Calu3 (cell line): ENCODE measurements around the gene LOXL1. TPM values are rescaled to one million over a fixed set of nuclear protein-coding genes. Genes with fewer than 3 reads are reported as not detected.

ENCODE experiments used
- BruUV-seq: library from RNA; stranded (reverse); fragments of 400-500 nt; replicated peaks from 2 replicates; lab custom pipeline; 2021; lab: Mats Ljungman, UMichigan
- CTCF ChIA-PET: fragments of 300-600 bp; sonication (Branson Sonifier 250); formaldehyde crosslinking; loops from one replicate; lab custom pipeline; 2022; ENCODE audit warnings: antibody characterized with exemption; lab: Charles Lee
- DNase-seq: peaks from one replicate; pipeline ENCODE4 v3.0.0; 2022
- H3K27ac Mint-ChIP-seq: one replicate; pipeline ENCODE4 v1.8.0; 2022; ENCODE audit warnings: mixed read lengths; ENCODE audit not compliant: unreplicated experiment
- H3K27me3 Mint-ChIP-seq: one replicate; pipeline ENCODE4 v1.8.0; 2022; ENCODE audit warnings: mixed read lengths; ENCODE audit not compliant: unreplicated experiment
- H3K36me3 Mint-ChIP-seq: one replicate; pipeline ENCODE4 v1.8.0; 2022; ENCODE audit warnings: mild to moderate bottlenecking, moderate library complexity, mixed read lengths; ENCODE audit not compliant: insufficient read depth, unreplicated experiment
- H3K4me1 Mint-ChIP-seq: one replicate; pipeline ENCODE4 v1.8.0; 2022; ENCODE audit warnings: mild to moderate bottlenecking, low read depth, mixed read lengths; ENCODE audit not compliant: unreplicated experiment
- H3K4me3 Mint-ChIP-seq: one replicate; pipeline ENCODE4 v1.8.0; 2022; ENCODE audit warnings: mild to moderate bottlenecking, low read depth, moderate library complexity, mixed read lengths; ENCODE audit not compliant: unreplicated experiment
- H3K9me3 Mint-ChIP-seq: one replicate; pipeline ENCODE4 v1.8.0; 2022; ENCODE audit warnings: low read depth, mixed read lengths; ENCODE audit not compliant: unreplicated experiment
- CTCF ChIP-seq: fragments of 200-600 bp; IDR thresholded peaks from one replicate; pipeline ENCODE4 v1.8.0; 2022; ENCODE audit warnings: antibody characterized with exemption; ENCODE audit not compliant: unreplicated experiment
- intact Hi-C: fragments of 100-400 bp; cut with micrococcal nuclease; formaldehyde crosslinking; loops from one replicate; pipeline ENCODE4 v1.10.0; 2022; ENCODE audit not compliant: unreplicated experiment
- total RNA-seq: library from RNA; stranded (reverse); gene quantifications from 2 replicates; pipeline ENCODE4 v1.2.3, GENCODE V29; 2022

LOXL1 gene
- total RNA-seq, 1 experiment from 2014 or later, result 2.1 TPM

DNA sequence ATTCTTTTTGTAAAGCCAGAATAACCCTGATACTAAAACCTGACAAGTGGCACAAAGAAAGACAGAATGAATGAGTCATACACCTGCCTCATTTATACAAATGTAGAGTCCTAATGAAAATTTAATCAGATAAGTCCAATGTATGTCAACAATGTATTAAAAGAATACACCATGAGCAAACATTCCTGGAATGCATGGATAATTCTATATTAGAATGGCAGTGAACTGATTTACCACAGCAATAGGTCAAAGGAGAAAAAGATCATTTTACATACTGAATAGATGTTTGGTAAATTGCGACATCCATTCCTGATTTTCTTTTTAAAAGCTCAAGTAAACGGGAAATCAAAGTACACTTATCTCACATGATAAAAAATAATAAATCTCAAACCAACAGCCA, 11.2 kb upstream of the LOXL1 start:
- Mint-ChIP-seq H3K36me3 (no peaks in the 10 kb centered on the region), H3K27ac (no peak overlapping the region), H3K4me3 (no peak overlapping the region), H3K4me1 (peaks cover 11% of the 10 kb centered on the region), H3K27me3 (peaks cover 54% of the 10 kb centered on the region), H3K9me3 (peaks cover 5% of the 10 kb centered on the region)
- no peak for DNase-seq
- intact Hi-C loops, result no loop called here
- CTCF ChIA-PET, result no interaction called here
- BruUV-seq, result no TSS peak
- TF ChIP-seq CTCF, result no peak

DNA sequence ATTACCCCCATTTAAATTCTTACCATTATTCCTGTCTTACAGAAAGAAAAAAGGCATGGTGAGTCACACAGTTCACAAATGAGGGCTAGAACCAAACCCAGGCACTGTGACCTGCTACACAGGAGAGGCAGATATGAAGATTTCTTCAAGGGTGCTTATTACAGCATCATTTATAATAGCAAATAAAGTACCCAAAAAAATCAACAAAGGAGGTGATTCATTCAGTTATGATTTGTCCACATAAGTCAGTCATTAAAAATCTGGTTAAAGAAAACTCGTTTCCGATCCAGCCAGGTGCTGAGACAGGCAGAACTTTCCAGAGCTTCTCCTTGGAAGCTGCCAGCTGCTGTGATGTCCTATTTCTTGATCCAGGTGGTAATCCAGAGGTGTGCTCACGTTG, 7.5 kb upstream of the LOXL1 start:
- CTCF ChIA-PET, result no interaction called here
- DNase-seq, result no peak

GRCh38 chr15:73919706-73920105, 6.6 kb upstream of the LOXL1 start:
- H3K4me1 Mint-ChIP-seq, result peaks cover 23% of the 10 kb centered on the region
- CTCF ChIA-PET, result no interaction called here

More for the DNA sequence above, 7.5 kb upstream of the LOXL1 start:
- no peak for TF ChIP-seq CTCF
- Mint-ChIP-seq H3K4me1 (peaks cover 16% of the 10 kb centered on the region), H3K9me3 (peaks cover 5% of the 10 kb centered on the region), H3K27me3 (peaks cover 30% of the 10 kb centered on the region), H3K36me3 (no peaks in the 10 kb centered on the region), H3K4me3 (no peak overlapping the region), H3K27ac (no peak overlapping the region)
- intact Hi-C loops, result no loop called here
- no TSS peak for BruUV-seq

DNA sequence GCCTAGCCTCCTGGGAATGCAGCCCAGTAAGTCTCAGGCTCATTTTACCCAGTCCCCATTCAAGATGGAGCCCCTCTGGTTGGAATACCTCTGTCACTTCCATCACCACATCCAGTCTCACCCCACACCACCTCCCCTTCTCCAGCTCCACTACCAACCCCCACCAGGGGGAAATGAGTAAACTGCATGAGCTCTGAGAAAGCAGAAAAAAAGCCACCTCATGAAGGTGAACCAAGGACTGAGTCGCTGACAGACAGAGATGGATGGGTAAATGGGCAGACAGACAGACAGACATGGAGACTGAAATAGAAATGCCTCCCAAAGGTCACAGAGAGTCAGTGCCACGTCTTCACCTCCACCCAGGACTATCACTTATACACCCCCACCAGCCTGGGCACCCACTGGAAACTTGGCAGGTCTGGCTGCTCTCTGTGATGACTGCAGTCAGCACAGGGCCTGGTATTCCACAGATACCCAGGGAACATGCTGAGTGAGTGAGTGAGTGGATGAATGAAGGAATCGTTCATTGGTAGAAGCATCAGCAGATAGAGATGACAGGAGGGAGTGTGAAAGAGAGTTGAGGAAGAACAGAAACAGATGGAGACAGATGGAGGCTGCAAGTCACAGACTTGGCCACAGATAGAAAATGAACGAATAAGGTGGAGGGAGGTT, 4.9 kb upstream of the LOXL1 start:
- no peak for DNase-seq
- CTCF ChIA-PET, result no interaction called here
- no peaks in the 10 kb centered on the region for H3K36me3 Mint-ChIP-seq
- intact Hi-C loops, result no loop called here
- H3K27ac Mint-ChIP-seq, result no peak overlapping the region
- H3K4me3 Mint-ChIP-seq, result no peak overlapping the region
- no TSS peak for BruUV-seq
- TF ChIP-seq CTCF, result no peak
- H3K9me3 Mint-ChIP-seq, result peaks cover 5% of the 10 kb centered on the region
- H3K4me1 Mint-ChIP-seq, result peaks cover 17% of the 10 kb centered on the region
- peaks cover 25% of the 10 kb centered on the region for H3K27me3 Mint-ChIP-seq

More at GRCh38 chr15:73919706-73920105, 6.6 kb upstream of the LOXL1 start:
- intact Hi-C loops, result no loop called here
- no peak overlapping the region for H3K4me3 Mint-ChIP-seq
- DNase-seq, result no peak
- TF ChIP-seq CTCF, result no peak
- no peak overlapping the region for H3K27ac Mint-ChIP-seq
- peaks cover 21% of the 10 kb centered on the region for H3K27me3 Mint-ChIP-seq
- H3K9me3 Mint-ChIP-seq, result peaks cover 5% of the 10 kb centered on the region
- BruUV-seq, result no TSS peak
- H3K36me3 Mint-ChIP-seq, result no peaks in the 10 kb centered on the region
